HG03025 (cell line): Measurements from ENCODE around the gene WIPI1.

ENCODE experiments used
- ATAC-seq: cut with Tn5 transposase; IDR thresholded peaks from one replicate; pipeline ENCODE4 v1.9.1; 2021; ENCODE audit warnings: mild to moderate bottlenecking, moderate library complexity; ENCODE audit not compliant: unreplicated experiment, low FRiP score

Gene WIPI1

GRCh38 chr17:68461122-68461539, 3.8 kb upstream of the WIPI1 start:
- ATAC-seq = no peak

DNA sequence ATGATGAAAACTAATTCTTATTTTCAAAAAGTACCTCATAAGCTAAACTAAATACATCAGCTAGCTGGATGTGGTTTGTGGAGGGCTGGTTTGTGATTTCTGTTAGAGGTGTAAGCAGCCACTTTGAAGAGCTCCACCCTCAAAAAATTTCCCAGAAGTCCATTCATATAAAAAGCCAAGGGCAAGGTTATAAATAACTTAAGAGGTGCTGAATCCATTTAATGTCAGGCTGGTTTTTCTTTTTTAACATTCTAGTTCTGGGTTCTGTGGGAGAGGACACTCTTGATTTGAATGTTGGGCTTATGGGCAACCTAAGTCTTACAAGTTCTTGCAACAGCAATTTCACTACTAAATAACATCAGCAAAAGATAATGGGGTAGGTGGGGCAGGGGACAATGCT, 3.4 kb upstream of the WIPI1 start:
- ATAC-seq = no peak

- ATAC-seq = no peak
Observed at GRCh38 chr17:68460146-68460545, 2.9 kb upstream of the WIPI1 start.

DNA sequence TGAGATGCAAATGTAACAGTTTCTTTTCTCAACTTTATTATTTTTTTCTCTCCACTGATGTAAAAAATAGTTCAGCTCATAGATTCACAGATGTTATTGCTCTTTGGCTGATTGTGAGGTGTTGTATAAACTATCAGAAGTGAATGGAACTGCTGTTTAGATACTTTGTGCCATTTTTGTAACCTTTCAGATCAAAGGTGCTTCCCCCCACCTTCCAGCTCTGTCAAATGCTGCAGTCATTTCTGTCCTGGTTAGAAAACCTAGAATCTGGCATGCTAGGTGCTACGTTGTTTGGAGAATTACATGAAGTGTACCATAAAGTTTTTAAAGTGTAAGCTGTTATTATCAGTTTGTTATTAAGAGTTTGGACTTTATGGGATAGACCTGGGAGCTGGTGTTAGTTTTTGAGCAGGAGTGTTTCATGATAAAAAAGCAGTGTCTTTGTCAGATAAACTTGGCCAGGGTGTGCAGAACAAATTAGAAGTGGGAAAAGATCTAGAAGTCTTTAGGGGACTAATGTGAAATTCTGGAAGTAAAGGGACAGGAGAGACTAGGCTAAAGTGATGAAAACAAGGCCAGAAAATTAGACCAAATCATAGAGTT, 1.8 kb upstream of the WIPI1 start:
- no peak for ATAC-seq

- ATAC-seq = no peak
Observed at GRCh38 chr17:68458260-68459036, 1.2 kb upstream of the WIPI1 start.

DNA sequence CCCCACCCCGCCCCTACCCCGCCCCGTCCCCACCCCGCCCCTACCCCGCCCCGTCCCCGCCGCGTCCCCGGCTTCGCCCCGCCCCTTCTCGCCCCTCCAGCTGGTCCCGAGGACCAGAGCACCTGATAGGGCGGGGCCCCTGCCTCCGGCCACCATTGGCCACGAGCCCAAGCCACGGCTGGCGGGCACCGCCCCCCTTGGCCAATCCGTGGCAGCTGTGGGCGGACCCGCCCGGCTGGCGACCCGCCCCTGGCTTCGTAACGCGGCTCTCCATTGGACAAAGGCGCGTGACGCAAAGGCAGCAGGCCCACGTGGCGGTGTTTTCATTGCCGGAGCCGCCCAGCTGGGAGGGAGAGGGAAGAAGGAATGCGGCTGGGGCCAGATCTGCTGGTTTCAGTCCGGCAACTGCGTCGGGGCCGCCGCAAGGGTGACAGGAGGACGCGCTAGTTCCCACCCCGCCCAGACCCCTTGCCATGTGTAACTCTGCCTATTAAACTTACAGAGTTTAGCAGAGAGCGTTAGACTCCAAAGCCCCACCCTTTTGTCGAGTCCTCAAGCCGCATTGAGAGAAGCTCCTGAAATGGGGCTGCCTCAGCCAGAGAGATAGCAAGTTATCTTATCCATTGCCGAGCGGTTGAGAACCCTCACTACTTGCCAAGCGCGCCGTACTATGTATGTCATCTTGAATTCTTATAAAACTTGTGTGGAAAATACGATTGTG, 403 bp upstream of the WIPI1 start:
- ATAC-seq = peak; percentile 74

GRCh38 chr17:68456339-68457167, 743 bp downstream of the WIPI1 start:
- no peak for ATAC-seq

GRCh38 chr17:68455901-68456338, 1.4 kb downstream of the WIPI1 start:
- ATAC-seq = no peak

- no peak for ATAC-seq
Observed at GRCh38 chr17:68453991-68454665, 3.2 kb downstream of the WIPI1 start.

DNA sequence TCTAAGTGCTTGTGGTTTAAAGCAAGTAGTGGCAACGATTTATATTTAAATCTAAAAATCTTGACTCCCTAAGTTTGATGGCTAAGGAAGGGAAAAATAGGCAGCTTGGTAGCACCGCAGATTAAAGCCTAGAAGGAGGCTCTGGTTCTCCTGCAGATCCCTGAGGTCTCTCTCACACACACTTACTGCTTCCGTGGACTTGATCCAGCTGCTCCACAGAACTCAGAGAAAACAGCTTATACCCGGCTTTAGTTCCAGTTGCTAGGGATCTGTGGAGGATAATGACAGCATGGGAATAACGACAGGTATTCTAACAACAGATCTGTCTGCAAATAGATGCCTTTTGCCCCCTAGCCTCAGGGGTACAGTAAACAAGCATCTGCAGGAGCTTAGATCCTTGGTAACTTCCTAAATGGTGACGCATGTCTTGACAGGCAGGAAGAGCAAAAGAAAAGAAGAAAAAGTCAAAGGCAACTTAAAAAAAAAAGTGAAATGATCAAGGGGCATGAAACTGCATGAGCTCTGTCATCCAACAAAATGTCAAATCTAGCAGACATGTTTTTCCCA, 4.5 kb downstream of the WIPI1 start:
- no peak for ATAC-seq

DNA sequence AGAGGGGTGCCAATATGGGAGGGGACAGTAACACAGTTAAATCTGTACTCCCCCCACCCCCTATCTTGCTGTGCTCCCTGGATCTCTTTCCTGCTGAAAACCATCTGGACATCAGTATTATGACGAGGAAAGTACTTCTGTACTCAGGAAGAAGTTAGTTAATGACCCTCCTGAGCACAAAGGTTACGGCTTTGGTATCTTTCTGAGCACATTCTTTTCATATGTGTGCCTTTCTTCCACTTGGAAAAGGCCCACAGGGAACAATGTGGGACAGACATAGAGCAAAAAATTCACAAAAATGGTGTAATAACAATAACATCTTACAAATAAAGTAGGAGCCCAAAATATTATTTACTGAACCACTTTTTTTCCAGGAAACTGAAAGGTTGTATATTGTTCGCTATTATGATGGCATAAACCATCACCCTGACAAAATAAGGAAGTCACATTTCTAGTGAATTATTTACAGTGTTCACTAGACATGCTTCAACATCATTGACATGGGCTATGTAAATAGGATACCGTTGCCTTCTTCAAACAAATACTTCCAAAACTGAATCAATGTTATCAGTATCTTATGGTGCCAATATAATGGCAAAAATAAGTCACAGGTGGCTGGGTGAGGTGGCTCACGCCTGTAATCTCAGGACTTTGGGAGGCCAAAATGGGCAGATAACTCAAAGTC, 5.5 kb downstream of the WIPI1 start:
- ATAC-seq = no peak

GRCh38 chr17:68450801-68451200, 6.5 kb downstream of the WIPI1 start:
- no peak for ATAC-seq

- ATAC-seq = no peak
Observed at GRCh38 chr17:68450391-68450790, 6.9 kb downstream of the WIPI1 start.

DNA sequence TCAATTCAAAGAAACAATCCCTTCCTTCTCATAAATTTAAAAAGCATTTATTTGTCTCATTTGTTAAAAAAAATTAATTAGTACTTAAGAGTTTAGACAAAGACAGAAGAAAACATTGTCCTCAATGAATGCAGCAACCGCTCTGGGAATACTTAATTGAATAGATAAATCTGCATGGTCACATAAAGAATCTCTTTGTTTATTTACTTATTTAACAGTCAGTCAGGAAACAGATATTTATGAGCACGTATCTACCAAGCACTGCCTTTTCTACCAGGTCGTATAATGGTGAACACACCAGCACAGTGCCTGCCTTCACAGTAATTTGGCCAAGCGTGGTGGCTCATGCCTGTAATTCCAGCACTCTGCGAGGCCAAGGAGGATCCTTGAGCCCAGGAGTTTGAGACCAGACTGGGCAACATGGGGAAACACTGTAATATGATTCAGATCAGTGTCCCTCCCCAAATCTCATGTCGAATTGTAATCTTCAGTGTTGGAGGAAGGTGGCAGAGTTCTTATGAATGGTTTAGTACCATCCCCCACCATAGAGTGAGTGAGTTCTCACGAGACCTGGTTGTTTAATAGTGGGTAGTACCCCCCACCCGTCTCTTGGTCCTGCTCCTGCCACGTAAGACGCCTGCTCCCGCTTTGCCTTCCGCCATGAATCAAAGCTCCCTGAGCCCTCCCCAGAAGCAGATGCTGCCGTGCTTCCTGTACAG, 8.1 kb downstream of the WIPI1 start:
- ATAC-seq = no peak

DNA sequence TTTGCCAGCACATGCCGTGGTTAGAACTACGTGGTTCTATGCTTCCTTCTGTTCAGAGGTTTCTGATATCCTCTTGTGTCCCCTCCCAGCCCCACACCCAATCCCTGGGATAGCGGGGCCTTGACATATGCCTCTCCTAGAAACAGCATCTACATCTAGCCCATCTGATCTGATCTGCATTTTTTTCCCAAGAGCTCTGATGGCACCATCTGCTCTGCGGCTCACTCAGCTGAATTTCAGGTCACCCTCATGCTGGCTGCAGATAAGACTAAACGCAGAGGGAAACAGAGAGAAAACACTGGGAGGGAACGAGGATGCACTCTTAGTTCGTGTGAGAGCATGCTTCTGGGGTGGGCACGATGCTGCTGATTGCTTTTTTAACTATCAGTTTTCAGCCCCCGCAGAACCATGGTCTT, 10.7 kb downstream of the WIPI1 start:
- ATAC-seq = no peak

DNA sequence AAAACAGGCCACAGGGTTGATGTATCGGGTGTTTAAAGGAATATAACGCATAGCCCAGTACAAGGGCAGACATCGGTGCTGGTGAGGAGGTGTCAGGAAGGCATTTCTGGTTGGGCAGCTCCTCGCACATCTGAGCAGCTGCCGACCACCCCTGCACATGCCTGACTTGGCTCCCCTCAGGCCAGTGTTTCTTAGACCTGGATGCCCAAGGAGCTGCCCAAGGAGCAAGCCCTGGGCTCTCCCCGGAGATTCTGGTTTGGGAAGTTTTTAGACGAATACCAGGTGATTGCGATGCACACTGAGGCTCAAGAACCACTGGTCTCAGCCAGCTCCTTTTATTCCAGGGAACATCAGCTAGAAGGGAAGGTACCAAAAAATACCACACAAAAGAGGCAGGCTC, 11.6 kb downstream of the WIPI1 start:
- ATAC-seq = no peak

- no peak for ATAC-seq
Observed at GRCh38 chr17:68443972-68444464, 13.3 kb downstream of the WIPI1 start.

DNA sequence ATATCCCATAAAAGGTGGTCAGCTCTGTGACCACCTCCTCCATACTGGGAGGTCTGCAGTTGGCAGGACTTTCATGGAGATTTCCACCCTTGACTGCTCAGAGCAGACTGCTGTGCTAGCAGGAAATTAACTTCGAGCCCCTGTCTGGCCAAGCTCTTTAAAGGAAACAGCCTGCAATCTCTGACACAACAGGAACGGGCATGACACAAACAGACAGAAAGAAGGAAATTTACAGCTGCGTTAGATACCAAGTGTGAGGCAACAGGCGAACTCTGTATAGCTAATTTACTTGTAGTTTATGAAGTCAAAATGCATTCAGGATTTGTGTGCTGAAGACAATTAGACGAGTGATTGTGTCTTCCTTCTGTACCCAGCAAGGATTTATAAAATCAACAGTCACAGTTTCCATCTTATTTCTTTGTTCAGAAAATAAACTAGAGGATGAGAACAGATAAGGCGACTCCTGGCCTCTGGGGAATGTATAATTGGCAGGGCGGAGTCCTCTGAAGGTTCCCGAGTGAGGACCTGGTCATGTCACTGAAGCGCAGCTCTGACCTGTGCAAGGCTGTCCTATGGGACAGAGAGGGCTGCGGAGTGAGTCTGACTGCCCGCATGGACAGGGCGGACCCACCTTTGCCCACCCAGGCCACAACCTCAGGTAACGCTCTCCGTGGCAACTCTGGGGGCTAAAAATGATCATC, 16.1 kb downstream of the WIPI1 start:
- ATAC-seq = no peak
